Airway epithelial cell (primary cell): Measurements from ENCODE around the gene GSE1. TPM values are rescaled to one million over a fixed set of nuclear protein-coding genes. Genes with fewer than 3 reads are reported as not detected.

ENCODE experiments used
- total RNA-seq: library from RNA; depleted of rRNA; stranded (reverse); fragments of >200 nt; gene quantifications from 2 replicates; pipeline ENCODE4 v1.2.3, GENCODE V29; 2015

GSE1 gene
- total RNA-seq = 14.2 and 21.1 TPM in 2 replicates

GRCh38 chr16:85612801-85613603 lies at the start of gene GSE1:
Gene GSE1 (plus strand): TSS chr16:85613322. CDS start chr16:85613392, 70 bp downstream.

GRCh38 chr16:85688586-85689284 lies 75.6 kb downstream of the GSE1 start, which contains the start of gene GINS2:
Gene GINS2 (minus strand): TSS chr16:85688954. CDS start chr16:85688898, 56 bp downstream.

Other genes with a start within 250 kb of the GSE1 start
- 22.4 and 25.1 TPM in 2 replicates for gene GINS2, start 75.6 kb downstream of the GSE1 start, total RNA-seq
- 62.1 and 68.8 TPM in 2 replicates for gene C16orf74, start 137.8 kb downstream of the GSE1 start, total RNA-seq
- 42.9 and 56.0 TPM in 2 replicates for gene EMC8, start 186.2 kb downstream of the GSE1 start, total RNA-seq
- gene COX4I1, start 186.4 kb downstream of the GSE1 start, total RNA-seq = 605 and 677 TPM in 2 replicates